H9 (cell line): Measurements from ENCODE around the gene ANKRD55. TPM values are rescaled to one million over a fixed set of nuclear protein-coding genes. Genes with fewer than 3 reads are reported as not detected.
"Not testable (repeated sequence)": the region's sequence is repeated elsewhere in the genome, so short reads cannot be mapped to it uniquely, and the experiment has no call there.

Experiments used
- DNase-seq: peaks from one replicate; pipeline ENCODE4 v3.0.0-alpha.2; 2017
- H2AFZ ChIP-seq: one replicate; pipeline ENCODE4 v1.6.1; 2013; ENCODE audit warnings: mild to moderate bottlenecking, low read length, control low read depth, moderate library complexity
- H2AK5ac ChIP-seq: 2 replicates; pipeline ENCODE4 v1.6.1; 2013; ENCODE audit warnings: low read length, control low read depth, mixed read lengths; ENCODE audit not compliant: insufficient read length
- H2BK120ac ChIP-seq: one replicate; pipeline ENCODE4 v1.6.1; 2013; ENCODE audit warnings: low read depth, mild to moderate bottlenecking, low read length, control low read depth, inconsistent platforms; ENCODE audit not compliant: poor library complexity, severe bottlenecking
- H2BK12ac ChIP-seq: 2 replicates; pipeline ENCODE4 v1.6.1; 2013; ENCODE audit warnings: low read length, control low read depth, mixed read lengths, low read depth; ENCODE audit not compliant: insufficient read length
- H2BK15ac ChIP-seq: 2 replicates; pipeline ENCODE4 v1.6.1; 2013; ENCODE audit warnings: low read depth, low read length, control low read depth
- H2BK20ac ChIP-seq: one replicate; pipeline ENCODE4 v1.6.1; 2013; ENCODE audit warnings: low read depth, mild to moderate bottlenecking, low read length, control low read depth, inconsistent platforms; ENCODE audit not compliant: poor library complexity, severe bottlenecking
- H2BK5ac ChIP-seq: 2 replicates; pipeline ENCODE4 v1.6.1; 2013; ENCODE audit warnings: low read length, control low read depth, mixed read lengths; ENCODE audit not compliant: insufficient read length
- H3K14ac ChIP-seq: 2 replicates; pipeline ENCODE4 v1.6.1; 2013; ENCODE audit warnings: low read length, control low read depth; ENCODE audit not compliant: insufficient read depth
- H3K18ac ChIP-seq: 2 replicates; pipeline ENCODE4 v1.6.1; 2013; ENCODE audit warnings: low read depth, mild to moderate bottlenecking, mixed read lengths, low read length, control low read depth; ENCODE audit not compliant: insufficient read length
- H3K23ac ChIP-seq: 2 replicates; pipeline ENCODE4 v1.6.1; 2013; ENCODE audit warnings: low read length, control low read depth, mixed read lengths, low read depth; ENCODE audit not compliant: insufficient read length
- H3K23me2 ChIP-seq: 2 replicates; pipeline ENCODE4 v1.6.1; 2013; ENCODE audit warnings: low read depth, mild to moderate bottlenecking, mixed read lengths, low read length, control low read depth; ENCODE audit not compliant: insufficient read length, poor library complexity, severe bottlenecking
- H3K27ac ChIP-seq: 2 replicates; pipeline ENCODE4 v1.5.1; 2013; ENCODE audit warnings: low read length, control low read depth, mixed read lengths, low read depth; ENCODE audit not compliant: insufficient read length
- H3K27me3 ChIP-seq: 2 replicates; pipeline ENCODE4 v1.6.1; 2013; ENCODE audit warnings: low read length, control low read depth, inconsistent platforms; ENCODE audit not compliant: insufficient read depth
- H3K4ac ChIP-seq: 2 replicates; pipeline ENCODE4 v1.6.1; 2013; ENCODE audit warnings: low read depth, mild to moderate bottlenecking, control low read depth, inconsistent platforms, low read length, moderate library complexity
- H3K4me1 ChIP-seq: 2 replicates; pipeline ENCODE4 v1.6.1; 2013; ENCODE audit warnings: low read length, control low read depth, inconsistent platforms; ENCODE audit not compliant: insufficient read depth
- H3K4me2 ChIP-seq: 2 replicates; pipeline ENCODE4 v1.6.1; 2013; ENCODE audit warnings: low read length, control low read depth, mixed read lengths; ENCODE audit not compliant: insufficient read length, insufficient read depth
- H3K56ac ChIP-seq: 2 replicates; pipeline ENCODE4 v1.6.1; 2013; ENCODE audit warnings: low read depth, mild to moderate bottlenecking, mixed read lengths, low read length, control low read depth; ENCODE audit not compliant: insufficient read length
- H3K79me1 ChIP-seq: 2 replicates; pipeline ENCODE4 v1.6.1; 2013; ENCODE audit warnings: low read depth, mild to moderate bottlenecking, moderate library complexity, low read length, control low read depth, inconsistent platforms; ENCODE audit not compliant: insufficient read depth, poor library complexity, severe bottlenecking
- H3K79me2 ChIP-seq: 2 replicates; pipeline ENCODE4 v1.6.1; 2013; ENCODE audit warnings: low read length, control low read depth, inconsistent platforms; ENCODE audit not compliant: insufficient read depth
- H3K9ac ChIP-seq: 2 replicates; pipeline ENCODE4 v1.6.1; 2013; ENCODE audit warnings: low read length, control low read depth, mixed read lengths; ENCODE audit not compliant: insufficient read length; ENCODE audit errors: extremely low read depth
- H3K9me3 ChIP-seq: one replicate; pipeline ENCODE4 v1.6.1; 2013; ENCODE audit warnings: low read depth, low read length, inconsistent platforms; ENCODE audit not compliant: control insufficient read depth
- H3T11ph ChIP-seq: one replicate; pipeline ENCODE4 v1.6.1; 2013; ENCODE audit warnings: mild to moderate bottlenecking, low read length, control low read depth, inconsistent platforms
- H4K20me1 ChIP-seq: one replicate; pipeline ENCODE4 v1.6.1; 2013; ENCODE audit not compliant: control insufficient read depth, insufficient read length, insufficient read depth
- H4K5ac ChIP-seq: 2 replicates; pipeline ENCODE4 v1.6.1; 2013; ENCODE audit warnings: low read depth, mild to moderate bottlenecking, mixed read lengths, low read length, control low read depth; ENCODE audit not compliant: insufficient read length
- H4K8ac ChIP-seq: replicated peaks from 2 replicates; pipeline ENCODE4 v1.6.1; 2013; ENCODE audit warnings: low read length, control low read depth, mixed read lengths, low read depth; ENCODE audit not compliant: insufficient read length
- H4K91ac ChIP-seq: 2 replicates; pipeline ENCODE4 v1.6.1; 2013; ENCODE audit warnings: low read depth, mild to moderate bottlenecking, moderate library complexity, mixed read lengths, low read length, control low read depth; ENCODE audit not compliant: insufficient read length
- H3K27ac Mint-ChIP-seq, 3 experiments: 2 replicates in 2 of 3; 3 replicates in 1 of 3; pipeline ENCODE4 v1.8.0; 2020 to 2021; ENCODE audit warnings: mixed read lengths in 3 of 3, mild to moderate bottlenecking in 1 of 3, moderate library complexity in 1 of 3
- H3K27me3 Mint-ChIP-seq: 2 replicates; pipeline ENCODE4 v1.8.0; 2021; ENCODE audit warnings: low read depth, mild to moderate bottlenecking, moderate library complexity, mixed read lengths
- H3K36me3 Mint-ChIP-seq, 3 experiments: 2 replicates in 2 of 3; 3 replicates in 1 of 3; pipeline ENCODE4 v1.8.0; 2020 to 2021; ENCODE audit warnings: low read depth in 3 of 3, mixed read lengths in 3 of 3; ENCODE audit not compliant: insufficient read depth in 1 of 3
- H3K4me1 Mint-ChIP-seq, 2 experiments: 2 replicates each; pipeline ENCODE4 v1.8.0; 2020; ENCODE audit warnings: mixed read lengths in 2 of 2
- H3K4me3 Mint-ChIP-seq, 2 experiments: 2 replicates in 1 of 2; 3 replicates in 1 of 2; pipeline ENCODE4 v1.8.0; 2020 to 2021; ENCODE audit warnings: mild to moderate bottlenecking in 2 of 2, mixed read lengths in 2 of 2, moderate library complexity in 1 of 2
- H3K9me3 Mint-ChIP-seq, 2 experiments: 2 replicates in 1 of 2; 3 replicates in 1 of 2; pipeline ENCODE4 v1.8.0; 2020; ENCODE audit warnings: mild to moderate bottlenecking in 2 of 2, mixed read lengths in 2 of 2, moderate library complexity in 1 of 2
- WGBS: extraction: QIAGEN DNeasy Blood & Tissue Kit; methylation state at CpG from one replicate; pipeline ENCODE4 v1.1.7; 2013; ENCODE audit warnings: missing lambda C conversion rate, low lambda C conversion rate, mixed read lengths; ENCODE audit not compliant: insufficient read length; ENCODE audit errors: extremely low coverage; 5-methylcytosine and 5-hydroxymethylcytosine counted together
- total RNA-seq: library from RNA; stranded (reverse); gene quantifications from 2 replicates; pipeline ENCODE4 v1.2.1, GENCODE V29; 2021
- TF ChIP-seq, protein P1 (sequence below): fragments of 200-600 bp; sonication (generic); conservative IDR thresholded peaks from 3 replicates; pipeline ENCODE4 v1.8.0; 2021; ENCODE audit warnings: antibody characterized with exemption, mild to moderate bottlenecking

The ANKRD55 gene
- total RNA-seq, 1 experiment from 2014 or later, result not detected

DNA sequence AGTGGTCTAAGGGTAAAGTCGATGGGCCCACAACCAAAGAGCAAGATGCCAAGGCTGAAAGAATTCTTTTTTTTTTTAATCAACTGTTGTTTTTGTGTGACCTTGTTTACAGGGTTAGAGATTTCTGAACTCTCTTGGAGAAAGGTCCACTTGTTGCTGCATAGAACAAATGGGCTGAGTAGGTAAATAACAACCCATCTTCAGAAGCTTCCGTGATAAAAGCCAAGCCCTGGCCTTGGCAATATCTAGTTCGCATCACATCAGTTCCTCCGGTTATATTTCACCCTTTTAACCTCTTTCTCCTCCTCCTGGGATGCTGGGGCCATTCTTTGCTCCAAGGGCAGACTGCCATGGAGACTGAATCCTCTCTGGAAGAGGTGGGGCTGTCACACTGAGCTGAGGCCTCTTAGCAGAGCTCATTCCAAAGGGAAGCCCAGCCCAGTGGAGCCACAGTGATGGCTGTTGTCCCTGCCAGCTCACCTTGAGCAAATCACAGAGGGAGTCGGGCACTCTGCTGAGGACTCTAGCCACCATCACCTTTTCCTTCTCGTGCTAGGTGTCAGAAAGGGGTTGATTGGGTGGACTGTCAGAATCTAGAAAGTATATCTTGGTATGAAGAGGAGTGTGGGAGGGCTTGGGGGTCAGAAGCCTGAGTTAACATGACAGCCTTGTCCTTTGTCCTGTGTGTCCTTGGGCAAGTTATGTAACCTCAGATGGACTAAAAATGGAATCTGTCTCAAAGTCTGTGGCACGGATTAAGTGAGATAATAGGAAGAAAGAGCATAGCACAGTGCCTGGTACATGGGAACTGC, 17.9 kb downstream of the ANKRD55 start:
- H3K23me2 ChIP-seq, result no peaks in the 10 kb centered on the region
- no peak overlapping the region for H3T11ph ChIP-seq
- no peak overlapping the region for H4K91ac ChIP-seq
- H3K14ac ChIP-seq, result no peak overlapping the region
- no peak overlapping the region for H2BK120ac ChIP-seq
- DNase-seq, result no peak
- H2AK5ac ChIP-seq, result no peak overlapping the region
- H3K79me1 ChIP-seq, result no peaks in the 10 kb centered on the region
- no peak overlapping the region for H2BK20ac ChIP-seq
- H3K4me2 ChIP-seq, result no peak overlapping the region
- no peaks in the 10 kb centered on the region for H3K4me1 Mint-ChIP-seq
- no peaks in the 10 kb centered on the region for H3K9me3 ChIP-seq
- H2BK15ac ChIP-seq, result no peak overlapping the region
- no peak overlapping the region for H3K27ac Mint-ChIP-seq
- peaks cover 4 to 13% (median 10%) of the 10 kb centered on the region in 3 experiments for H3K36me3 Mint-ChIP-seq
- H4K5ac ChIP-seq, result no peak overlapping the region
- no peak overlapping the region for H3K56ac ChIP-seq
- H2BK5ac ChIP-seq, result no peak overlapping the region
- H3K9me3 Mint-ChIP-seq, result peaks cover 25 to 32% of the 10 kb centered on the region in 2 experiments
- no peak overlapping the region for H3K27ac ChIP-seq
- no peak overlapping the region for H2BK12ac ChIP-seq
- H3K18ac ChIP-seq, result no peak overlapping the region
- no peak overlapping the region for H3K23ac ChIP-seq
- TF ChIP-seq, protein P1, sequence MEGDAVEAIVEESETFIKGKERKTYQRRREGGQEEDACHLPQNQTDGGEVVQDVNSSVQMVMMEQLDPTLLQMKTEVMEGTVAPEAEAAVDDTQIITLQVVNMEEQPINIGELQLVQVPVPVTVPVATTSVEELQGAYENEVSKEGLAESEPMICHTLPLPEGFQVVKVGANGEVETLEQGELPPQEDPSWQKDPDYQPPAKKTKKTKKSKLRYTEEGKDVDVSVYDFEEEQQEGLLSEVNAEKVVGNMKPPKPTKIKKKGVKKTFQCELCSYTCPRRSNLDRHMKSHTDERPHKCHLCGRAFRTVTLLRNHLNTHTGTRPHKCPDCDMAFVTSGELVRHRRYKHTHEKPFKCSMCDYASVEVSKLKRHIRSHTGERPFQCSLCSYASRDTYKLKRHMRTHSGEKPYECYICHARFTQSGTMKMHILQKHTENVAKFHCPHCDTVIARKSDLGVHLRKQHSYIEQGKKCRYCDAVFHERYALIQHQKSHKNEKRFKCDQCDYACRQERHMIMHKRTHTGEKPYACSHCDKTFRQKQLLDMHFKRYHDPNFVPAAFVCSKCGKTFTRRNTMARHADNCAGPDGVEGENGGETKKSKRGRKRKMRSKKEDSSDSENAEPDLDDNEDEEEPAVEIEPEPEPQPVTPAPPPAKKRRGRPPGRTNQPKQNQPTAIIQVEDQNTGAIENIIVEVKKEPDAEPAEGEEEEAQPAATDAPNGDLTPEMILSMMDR, result no peak
- no peaks in the 10 kb centered on the region; the same call in 1 of the 2 replicates for H3K4me1 ChIP-seq
- no peak overlapping the region for H3K4ac ChIP-seq
- H3K9ac ChIP-seq, result no peak overlapping the region
- H4K20me1 ChIP-seq, result no peaks in the 10 kb centered on the region
- H3K4me3 Mint-ChIP-seq, result no peak overlapping the region
- H3K27me3 ChIP-seq, result no peaks in the 10 kb centered on the region
- H4K8ac ChIP-seq, result no peak overlapping the region
- no CpG with 5 or more reads among the region's 7 CpGs for WGBS
- no peaks in the 10 kb centered on the region for H3K27me3 Mint-ChIP-seq
- no peak overlapping the region for H2AFZ ChIP-seq
- H3K79me2 ChIP-seq, result no peaks in the 10 kb centered on the region

DNA sequence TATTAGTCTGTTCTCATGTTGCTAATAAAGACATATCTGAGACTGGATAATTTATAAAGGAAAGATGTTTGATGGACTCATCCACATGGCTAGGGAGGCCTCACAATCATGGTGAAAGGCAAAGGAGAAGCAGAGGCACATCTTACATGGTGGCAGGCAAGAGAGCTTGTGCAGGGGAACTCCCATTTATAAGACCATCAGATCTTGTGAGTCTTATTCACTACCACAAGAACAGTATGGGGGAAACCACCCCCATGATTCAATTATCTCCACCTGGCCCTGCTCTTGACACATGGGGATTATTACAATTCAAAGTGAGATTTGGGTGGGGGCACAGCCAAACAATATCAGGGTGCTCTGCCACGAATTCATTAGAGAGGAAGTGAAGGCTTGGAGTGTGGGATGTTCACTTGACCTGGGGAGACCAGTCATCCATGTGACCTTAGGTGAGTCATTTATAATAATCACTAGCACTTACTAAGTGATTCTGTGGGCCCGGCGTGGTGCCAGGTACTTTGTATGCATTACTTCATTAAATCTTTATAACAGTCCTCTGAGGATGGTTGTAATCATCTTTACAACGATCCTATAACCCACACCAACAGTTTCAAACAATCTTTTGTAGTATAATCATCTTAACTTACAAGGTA, 19.1 kb downstream of the ANKRD55 start:
- H3K4ac ChIP-seq, H2AFZ ChIP-seq, H3K9ac ChIP-seq, H2BK20ac ChIP-seq, H2BK120ac ChIP-seq, H4K5ac ChIP-seq, H3K4me2 ChIP-seq, H3K4me1 Mint-ChIP-seq, DNase-seq, H4K91ac ChIP-seq, H4K20me1 ChIP-seq, H3K14ac ChIP-seq, H3K18ac ChIP-seq, H3K27me3 ChIP-seq, H3K4me3 Mint-ChIP-seq, H2BK5ac ChIP-seq, H2BK12ac ChIP-seq, H2BK15ac ChIP-seq, H3K27ac Mint-ChIP-seq, H3K79me1 ChIP-seq, H3K23me2 ChIP-seq, H3K23ac ChIP-seq, H3K27ac ChIP-seq, H2AK5ac ChIP-seq, H3K27me3 Mint-ChIP-seq, H3K9me3 ChIP-seq, H3K56ac ChIP-seq, H4K8ac ChIP-seq, H3K4me1 ChIP-seq, H3T11ph ChIP-seq, H3K79me2 ChIP-seq: not testable (repeated sequence)
- no CpG with 5 or more reads among the region's 4 CpGs for WGBS
- Mint-ChIP-seq H3K36me3 (peaks cover 2 to 13% (median 4%) of the 10 kb centered on the region in 3 experiments; a peak in 5 of 7 replicates), H3K9me3 (peaks cover 19 to 26% of the 10 kb centered on the region in 2 experiments; a peak in 4 of 5 replicates)
